GM12874 (cell line): ENCODE data around the gene H2BK1.

Experiments used
- TF ChIP-seq, protein P1 (sequence below): IDR thresholded peaks from 2 replicates; pipeline ENCODE4 v1.5.1; 2011; ENCODE audit warnings: low read depth, mild to moderate bottlenecking, control low read depth, low read length, moderate library complexity; ENCODE audit not compliant: insufficient read depth

H2BK1 gene

DNA sequence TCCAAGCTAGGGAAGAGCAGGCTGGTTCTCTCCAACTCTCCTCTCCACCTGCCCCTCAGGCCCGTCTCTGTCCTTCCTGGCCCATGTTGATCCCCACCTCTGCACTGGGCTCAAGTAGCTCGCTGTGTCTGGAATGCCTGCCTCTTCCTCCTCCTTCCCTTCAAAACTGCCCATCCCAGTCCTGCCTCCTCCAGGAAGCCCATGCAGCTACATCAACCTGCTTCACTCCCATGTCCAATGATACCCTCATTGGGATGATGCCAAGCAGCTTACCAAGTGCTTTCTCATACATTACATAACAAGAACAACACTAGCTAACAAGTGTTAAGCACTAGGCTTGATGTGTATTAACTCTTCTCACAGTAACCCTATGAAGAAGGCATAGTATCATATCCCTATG, 31.5 kb downstream of the H2BK1 start:
- TF ChIP-seq, protein P1, sequence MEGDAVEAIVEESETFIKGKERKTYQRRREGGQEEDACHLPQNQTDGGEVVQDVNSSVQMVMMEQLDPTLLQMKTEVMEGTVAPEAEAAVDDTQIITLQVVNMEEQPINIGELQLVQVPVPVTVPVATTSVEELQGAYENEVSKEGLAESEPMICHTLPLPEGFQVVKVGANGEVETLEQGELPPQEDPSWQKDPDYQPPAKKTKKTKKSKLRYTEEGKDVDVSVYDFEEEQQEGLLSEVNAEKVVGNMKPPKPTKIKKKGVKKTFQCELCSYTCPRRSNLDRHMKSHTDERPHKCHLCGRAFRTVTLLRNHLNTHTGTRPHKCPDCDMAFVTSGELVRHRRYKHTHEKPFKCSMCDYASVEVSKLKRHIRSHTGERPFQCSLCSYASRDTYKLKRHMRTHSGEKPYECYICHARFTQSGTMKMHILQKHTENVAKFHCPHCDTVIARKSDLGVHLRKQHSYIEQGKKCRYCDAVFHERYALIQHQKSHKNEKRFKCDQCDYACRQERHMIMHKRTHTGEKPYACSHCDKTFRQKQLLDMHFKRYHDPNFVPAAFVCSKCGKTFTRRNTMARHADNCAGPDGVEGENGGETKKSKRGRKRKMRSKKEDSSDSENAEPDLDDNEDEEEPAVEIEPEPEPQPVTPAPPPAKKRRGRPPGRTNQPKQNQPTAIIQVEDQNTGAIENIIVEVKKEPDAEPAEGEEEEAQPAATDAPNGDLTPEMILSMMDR: no peak

DNA sequence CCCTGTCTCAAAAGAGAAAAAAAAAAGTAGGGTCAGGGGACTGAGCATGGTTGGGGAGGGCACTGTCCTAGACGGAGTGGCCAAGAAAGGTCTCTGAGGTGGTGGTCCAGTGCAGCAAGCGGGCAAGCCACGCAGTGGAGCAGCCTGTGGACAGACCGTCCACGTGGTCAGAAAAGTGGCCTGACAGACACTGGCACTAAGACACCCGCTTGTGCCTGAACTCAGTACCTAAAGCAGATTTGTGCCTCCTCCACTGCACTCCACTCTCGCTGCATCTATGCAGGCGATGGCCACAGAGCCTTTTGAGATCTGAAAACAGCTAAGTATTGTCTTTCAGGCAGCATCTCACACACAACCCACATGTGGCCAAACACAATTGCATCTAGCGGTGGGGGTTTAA, 32.1 kb downstream of the H2BK1 start:
- TF ChIP-seq, protein P1: no peak

DNA sequence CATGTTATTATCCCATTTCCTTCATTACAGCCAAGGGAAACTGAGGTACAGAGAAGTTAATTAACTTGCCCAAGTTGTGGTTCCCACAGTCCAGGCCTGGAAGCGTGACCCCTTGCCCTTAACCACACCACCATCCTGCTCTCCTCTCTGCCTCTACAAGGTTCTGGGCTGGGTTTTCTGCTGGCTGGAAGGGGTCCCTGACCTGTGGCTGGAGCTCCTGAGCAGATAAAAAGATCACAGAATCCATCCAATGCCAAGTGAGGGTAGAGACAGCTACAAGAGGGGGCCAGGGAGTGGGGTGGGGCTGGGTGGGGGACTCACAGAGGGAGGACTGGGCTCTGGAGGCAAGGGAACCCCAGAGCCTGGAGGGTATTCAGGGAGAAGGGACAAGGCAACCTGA, 33.0 kb downstream of the H2BK1 start:
- TF ChIP-seq, protein P1: no peak

DNA sequence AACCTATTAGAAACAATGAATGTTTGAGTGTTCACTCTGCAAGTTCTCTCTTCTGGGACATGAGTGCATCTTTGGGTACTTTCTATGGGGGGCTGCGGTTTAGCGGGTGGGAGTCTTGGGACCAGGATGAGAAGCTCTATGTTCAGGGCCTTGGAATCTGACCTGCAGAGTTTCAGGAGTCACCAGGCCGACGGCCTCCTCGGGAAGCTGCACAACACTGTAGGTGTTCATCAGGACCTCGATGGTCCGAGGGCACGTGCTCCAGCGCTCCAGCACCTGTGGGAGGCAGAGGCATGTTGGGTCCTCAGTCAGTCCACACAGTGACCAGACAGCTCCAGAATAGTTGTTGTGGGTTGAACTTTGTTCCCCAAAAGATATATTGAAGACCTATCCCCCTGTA, 33.9 kb downstream of the H2BK1 start:
- TF ChIP-seq, protein P1: no peak

DNA sequence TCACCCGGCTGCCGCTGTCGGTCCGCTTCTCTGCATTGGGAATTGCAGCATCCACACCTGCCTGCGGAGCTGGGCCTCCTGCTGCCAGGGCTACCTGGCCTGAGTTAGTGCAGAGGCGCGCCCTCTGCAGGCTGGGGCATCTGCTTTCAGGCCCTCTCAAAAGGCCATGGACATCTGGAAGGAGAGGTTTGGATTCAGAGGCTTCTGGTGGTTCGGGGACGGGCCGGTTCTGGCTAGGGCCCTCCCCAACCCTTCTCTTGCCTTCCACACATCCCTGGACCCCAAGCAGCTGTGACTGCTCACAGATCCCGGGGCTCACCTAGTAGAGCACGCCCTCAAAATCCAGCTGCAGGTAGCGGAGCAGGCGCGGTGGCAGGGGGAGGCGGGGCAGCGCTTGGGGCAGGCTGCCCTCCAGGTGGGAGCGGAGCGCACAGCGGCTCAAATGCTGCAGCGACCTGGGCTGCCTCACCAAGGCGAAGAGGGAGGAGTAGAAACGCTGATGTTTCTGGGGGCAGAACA, 34.4 kb downstream of the H2BK1 start:
- TF ChIP-seq, protein P1: no peak

DNA sequence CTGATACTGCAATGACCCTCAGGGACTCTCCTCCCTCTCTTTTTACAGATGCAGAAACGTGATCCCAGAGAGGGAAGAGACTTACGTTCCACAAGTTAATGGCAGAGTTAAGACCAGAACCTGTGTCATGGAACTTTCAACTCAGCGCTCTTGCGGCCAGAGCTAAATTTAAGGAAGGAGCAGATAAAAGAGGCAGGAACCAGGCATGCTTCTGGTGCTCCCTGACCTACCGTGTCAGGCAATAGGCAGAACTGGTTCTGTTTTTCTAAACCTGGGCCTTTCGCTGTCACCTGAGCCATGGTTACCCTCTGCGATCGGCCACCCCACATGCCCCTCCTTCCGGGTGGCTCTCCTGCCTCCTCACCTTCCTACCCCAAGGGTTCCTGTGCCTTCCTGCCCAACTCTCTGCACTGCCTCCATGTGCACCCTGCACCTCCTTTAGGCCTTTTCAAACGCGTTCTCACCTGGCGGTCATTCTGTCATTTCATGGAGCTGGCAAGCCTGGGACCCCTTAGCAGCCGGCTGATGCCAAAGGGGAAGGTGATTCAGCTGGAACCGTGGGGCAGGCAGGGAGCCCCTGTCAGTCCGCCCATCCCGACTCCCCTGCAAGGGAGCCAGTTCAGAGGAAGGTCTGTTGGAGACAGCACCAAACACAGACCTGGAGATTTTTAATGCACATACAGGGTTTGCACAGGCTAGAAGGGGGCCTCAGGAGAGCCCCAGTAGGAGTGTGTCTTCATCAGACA, 35.1 kb downstream of the H2BK1 start:
- TF ChIP-seq, protein P1: no peak

DNA sequence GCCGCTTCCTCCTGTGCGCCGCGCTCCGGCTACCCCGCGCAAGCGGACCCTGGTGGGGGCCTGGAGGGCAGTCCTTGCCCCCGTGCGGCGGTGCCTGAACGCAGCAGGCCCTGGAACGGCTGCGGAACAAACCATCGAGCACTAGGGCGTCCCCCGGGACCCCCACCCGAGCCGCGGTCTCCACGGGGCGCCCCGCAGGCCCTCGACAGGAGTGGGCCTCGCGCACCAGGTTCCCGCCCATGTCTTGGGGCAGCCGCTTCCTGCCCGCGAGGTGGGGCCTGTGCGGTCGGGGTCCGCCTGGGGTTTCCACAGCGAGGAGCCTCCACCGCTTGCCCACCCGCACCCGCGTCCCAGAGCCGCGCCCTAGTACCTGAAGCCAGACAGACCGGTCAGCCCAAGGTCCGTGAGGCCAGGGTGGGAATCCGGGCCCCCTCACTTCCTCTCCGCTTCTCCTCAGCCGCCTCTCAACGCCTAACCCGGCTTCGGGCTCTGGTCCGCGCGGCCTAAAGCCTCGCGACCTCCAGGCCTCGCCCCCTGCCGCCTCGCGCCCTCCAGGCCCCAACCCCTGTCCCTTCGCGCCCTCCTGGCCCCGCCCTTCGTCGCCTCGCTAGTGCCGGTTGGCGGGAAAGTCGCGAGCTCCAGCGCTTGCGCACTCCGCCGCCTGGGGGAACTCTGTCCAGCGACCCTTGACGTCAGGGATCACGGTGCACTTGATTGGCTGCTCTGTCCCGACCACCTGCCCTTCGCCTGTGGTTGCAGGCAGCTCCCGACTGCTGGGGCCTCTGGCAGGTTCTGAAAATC, 35.8 kb downstream of the H2BK1 start:
- TF ChIP-seq, protein P1: no peak
